Glomerular endothelial cell (primary cell): Measurements from ENCODE around the gene UNCX. TPM values are rescaled to one million over a fixed set of nuclear protein-coding genes. Genes with fewer than 3 reads are reported as not detected.
"Not testable (repeated sequence)": the region's sequence is repeated elsewhere in the genome, so short reads cannot be mapped to it uniquely, and the experiment has no call there.

Experiments
- DNase-seq: peaks from one replicate; pipeline ENCODE4 v3.0.0-alpha.2; 2011; ENCODE audit warnings: low read depth, low spot score; ENCODE audit errors: extremely low read depth
- total RNA-seq: library from RNA; depleted of rRNA; stranded (reverse); fragments of >200 nt; gene quantifications from 2 replicates; pipeline ENCODE4 v1.2.3, GENCODE V29; 2015

UNCX gene
- not detected in 2 replicates for total RNA-seq

DNA sequence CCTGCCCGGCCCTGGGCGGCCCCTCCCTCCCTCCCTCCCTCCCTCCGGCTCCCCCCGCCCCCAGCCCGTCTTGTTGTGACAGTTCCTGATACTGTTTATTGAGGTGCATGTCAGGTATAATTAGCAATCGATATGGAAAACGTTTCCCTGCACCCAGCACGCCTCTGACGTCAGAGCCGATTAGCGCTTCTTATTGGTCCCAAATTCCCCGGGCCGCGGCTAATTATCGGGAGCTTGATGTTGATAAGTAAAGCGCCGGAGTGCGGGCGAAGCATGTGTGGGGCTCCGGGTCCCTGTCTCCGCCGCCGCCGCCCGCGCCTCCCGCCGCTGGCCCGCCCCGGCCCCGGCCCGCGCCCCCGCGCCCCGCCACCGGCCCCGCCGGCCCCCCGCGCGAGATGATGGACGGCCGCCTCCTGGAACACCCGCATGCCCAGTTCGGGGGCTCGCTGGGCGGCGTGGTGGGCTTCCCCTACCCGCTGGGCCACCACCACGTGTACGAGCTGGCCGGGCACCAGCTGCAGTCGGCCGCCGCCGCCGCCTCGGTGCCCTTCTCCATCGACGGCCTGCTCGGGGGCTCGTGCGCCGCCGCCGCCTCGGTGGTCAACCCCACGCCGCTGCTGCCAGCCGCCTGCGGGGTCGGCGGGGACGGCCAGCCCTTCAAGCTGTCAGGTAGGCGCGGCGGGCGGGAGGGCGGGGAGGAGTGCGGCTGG, at the start of gene UNCX:
UNCX (plus strand) TSS at position 250 of the 710 bp plus-strand sequence; CDS start at position 396, 146 bp downstream.
- no peak for DNase-seq

DNA sequence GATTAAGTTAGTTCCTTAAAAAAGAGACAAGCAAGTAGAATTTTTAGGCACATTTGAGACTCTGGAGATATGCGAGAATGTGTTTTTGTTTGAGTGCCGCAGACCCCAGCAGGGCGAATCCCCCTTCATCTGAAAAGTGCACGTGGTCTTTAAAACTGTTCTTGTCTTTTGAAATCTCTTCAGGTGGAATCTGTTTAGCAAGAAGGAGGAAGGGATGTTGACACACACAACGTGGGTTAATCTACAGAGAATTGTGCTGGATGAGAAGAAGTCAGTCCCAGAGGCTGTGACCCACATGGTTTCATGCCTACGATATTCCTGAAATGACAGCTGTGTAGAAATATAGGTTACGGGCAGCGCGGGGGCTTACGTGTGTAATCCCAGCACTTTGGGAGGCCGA, 45.5 kb upstream of the UNCX start:
- no peak for DNase-seq

DNA sequence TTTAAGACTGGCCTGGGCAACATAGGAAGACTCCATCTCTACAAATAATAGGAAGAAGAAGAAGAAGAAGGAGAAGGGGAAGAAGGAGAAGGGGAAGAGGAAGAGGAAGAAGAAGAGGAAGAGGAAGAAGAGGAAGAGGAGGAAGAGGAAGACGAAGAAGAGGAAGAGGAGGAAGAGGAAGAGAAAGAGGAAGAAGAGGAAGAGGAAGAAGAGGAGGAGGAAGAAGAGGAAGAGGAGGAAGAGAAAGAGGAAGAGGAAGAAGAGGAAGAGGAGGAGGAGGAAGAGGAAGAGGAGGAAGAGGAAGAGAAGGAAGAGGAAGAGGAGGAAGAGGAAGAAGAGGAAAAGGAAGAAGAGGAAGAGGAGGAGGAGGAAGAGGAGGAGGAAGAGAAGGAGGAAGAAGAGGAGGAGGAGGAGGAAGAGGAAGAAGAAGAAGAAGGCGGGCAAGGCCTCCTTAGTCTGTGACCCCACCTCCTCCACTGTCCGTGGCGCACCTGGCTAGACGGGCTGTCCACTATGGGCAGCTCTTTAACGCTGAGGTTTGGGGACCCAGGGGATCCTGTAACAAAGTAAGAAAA, 43.9 kb upstream of the UNCX start:
- no peak for DNase-seq

DNA sequence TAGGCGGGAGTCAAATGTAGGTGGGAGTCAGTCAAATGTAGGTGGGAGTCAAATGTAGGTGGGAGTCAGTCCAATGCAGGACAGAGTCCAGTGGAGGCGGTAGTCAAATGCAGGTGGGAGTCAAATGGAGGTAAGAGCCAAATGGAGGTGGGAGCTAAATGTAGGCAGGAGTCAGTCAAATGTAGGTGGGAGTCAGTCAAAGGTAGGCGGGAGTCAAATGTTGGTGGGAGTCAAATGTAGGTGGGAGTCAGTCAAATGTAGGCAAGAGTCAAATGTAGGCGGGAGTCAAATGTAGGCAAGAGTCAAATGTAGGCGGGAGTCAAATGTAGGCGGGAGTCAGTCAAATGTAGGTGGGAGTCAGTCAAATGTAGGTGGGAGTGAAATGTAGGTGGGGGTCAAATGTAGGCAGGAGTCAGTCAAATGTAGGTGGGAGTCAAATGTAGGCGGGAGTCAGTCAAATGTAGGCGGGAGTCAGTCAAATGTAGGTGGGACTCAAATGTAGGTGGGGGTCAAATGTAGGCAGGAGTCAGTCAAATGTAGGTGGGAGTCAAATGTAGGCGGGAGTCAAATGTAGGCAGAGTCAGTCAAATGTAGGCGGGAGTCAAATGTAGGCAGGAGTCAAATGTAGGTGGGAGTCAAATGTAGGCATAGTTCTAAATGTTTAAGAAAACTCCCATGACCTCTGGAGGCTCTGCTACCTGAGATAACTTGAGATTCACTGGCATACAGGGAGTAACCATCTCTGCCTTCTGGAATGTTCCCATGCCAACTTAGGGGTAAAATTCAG, 42.5 kb upstream of the UNCX start:
- no peak for DNase-seq

DNA sequence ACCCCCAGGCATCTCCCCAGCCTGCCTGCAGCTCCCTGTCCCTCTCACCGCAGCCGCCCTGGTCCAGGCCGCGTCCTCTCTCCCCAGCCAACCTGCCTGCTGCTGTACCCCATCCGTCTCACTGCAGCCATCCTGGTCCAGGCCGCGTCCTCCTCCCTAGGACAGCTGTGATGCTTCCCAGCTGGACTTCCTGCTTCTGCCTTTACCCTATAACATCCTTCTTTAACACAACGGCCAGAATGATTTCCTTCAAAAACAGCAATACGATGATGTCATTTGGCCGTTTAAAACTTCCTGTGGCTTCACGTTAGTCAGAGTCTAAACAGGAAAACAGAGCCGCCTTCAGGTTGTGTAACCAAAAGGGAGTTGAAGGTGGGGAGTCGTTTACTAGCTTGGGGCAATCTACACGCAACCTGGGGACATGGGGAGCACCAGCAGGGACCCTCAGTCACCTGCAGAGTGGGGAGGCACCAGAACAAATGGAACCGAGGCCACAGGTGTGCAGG, 40.4 kb upstream of the UNCX start:
- peak; percentile 85 for DNase-seq

DNA sequence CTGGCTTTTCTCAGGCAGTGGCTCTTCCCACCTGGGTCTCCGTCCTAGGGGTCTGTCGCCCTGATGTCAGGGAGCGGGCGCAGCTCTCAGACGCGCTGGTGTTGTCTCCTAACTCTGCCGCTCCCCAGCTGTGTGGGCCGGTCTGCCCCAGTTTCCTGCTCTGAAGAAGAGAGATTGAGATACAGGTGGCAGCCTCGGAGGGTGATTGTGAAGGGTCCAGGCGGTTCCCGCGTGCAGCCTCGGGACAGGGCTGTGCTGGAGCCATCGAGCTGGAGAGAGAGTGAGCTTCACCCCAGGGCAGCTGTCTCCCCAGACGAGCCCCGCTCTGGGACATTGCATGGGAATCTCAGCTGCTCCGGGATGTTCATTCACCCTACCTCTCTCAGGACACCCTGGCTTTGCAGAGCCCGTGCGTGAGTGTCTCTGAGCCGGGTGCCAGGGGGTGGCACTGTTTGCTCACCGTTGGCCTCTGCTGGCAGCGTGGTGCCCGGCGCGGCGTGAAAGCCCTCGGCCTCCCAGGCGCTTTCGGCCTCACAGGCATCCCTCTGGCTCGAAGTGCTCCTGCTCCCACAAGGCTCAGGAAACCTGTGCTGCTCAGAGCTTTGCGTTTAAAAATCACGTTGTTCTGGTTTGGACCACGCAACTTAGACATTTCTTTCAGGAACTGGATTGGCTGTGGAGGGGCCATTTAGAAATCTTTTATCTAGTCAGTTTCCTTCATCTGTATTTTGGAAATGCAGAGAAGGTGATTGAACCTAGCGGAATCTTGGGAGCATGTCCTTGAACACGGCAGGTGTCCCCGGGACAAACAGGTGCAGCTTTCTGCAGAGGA, 38.9 kb upstream of the UNCX start:
- DNase-seq: no peak

DNA sequence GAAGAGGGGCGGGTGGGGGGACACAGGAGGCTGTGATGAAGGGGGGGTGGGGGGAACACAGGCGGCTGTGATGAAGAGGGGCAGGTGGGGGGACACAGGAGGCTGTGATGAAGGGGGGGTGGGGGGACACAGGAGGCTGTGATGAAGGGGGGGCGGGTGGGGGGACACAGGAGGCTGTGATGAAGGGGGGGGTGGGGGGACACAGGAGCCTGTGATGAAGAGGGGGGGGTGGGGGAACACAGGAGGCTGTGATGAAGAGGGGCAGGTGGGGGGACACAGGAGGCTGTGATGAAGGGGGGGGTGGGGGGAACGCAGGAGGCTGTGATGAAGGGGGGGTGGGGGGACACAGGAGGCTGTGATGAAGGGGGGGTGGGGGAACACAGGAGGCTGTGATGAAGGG, 36.2 kb upstream of the UNCX start:
- not testable (repeated sequence) for DNase-seq

DNA sequence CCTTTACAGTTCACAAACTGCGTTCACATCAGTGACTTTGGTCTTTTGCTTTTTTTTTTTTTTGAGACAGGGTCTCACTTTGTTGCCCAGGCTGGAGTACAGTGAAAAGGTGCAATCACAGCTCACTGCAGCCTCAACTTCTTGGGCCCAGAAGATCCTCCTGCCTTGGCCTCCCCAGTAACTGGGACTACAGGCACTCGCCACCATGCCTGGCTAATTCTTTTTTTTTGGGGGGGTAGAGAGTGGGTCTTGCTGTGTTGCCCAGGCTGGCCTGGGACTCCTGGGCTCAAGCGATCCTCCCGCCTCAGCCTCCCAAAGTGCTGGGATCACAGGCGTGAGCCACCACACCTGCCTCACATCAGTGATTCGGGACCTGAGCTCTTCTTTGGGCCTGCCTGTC, 35.7 kb upstream of the UNCX start:
- DNase-seq: no peak

DNA sequence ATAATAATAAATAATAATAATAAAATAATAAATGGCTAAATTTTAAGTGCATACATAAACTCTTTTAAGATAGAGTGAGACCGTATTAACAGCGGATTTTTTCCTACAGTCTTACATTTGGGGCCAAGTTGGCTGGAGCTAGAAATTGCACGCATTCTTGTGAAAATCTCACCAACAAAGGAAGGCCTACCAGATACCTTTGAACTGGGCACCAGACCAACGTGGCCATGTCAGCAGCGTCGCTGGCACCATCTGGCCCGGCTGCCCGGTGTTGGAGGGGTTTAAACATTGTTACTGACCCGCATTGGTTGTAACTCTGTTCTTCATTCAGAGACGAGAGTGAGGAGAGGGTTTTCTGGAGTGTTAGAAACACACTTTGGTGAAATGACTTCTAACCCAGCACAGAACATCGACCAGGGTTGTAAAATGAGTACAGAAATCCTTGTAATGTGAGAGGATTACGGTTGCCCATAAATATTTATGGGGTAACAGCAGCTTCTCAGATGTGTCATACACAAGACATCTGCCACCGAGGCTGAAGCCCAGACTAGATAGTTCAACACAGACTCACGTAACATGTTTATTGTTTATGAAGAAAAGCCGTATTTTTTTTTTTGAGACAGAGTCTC, 34.6 kb upstream of the UNCX start:
- DNase-seq: no peak

DNA sequence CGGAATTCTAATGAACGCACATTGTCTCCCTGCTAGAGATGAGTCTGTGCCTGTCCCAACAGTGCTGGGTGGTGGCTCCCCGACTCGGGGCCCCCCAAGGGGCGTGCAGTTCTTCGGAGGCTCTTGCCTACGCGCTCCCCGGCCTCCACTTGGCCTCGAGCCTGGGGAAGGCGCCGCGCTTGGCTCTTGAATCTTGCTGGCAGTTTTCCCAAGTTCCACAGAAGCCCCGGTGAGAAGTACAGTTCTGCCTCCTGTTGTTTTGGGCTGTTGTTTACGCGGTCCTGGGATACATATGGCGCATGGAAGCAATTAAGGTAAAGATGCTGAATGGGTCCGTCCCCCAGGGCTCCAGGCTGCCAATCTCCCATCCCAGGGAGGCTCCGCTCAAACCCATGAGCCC, 32.6 kb upstream of the UNCX start:
- no peak for DNase-seq

DNA sequence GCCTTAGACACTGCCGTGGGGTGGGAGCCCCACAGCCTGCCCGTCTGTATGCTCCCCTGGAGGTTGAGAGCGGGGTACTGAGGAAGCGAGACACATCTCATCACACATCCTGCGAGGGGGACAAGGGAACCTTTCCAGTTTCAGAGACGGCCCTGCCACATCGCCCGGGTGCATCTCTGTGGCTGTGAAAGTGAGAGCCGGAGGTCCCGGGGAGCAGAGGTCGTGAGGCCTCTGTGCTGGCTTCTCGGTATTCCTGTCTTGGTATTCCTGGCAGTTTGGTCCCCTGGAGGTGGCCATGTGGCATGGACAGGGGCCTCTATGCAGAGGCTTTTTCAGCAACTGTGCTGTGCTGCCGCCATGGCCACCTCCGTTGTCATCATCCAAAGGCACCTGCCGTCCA, 30.8 kb upstream of the UNCX start:
- DNase-seq: no peak

DNA sequence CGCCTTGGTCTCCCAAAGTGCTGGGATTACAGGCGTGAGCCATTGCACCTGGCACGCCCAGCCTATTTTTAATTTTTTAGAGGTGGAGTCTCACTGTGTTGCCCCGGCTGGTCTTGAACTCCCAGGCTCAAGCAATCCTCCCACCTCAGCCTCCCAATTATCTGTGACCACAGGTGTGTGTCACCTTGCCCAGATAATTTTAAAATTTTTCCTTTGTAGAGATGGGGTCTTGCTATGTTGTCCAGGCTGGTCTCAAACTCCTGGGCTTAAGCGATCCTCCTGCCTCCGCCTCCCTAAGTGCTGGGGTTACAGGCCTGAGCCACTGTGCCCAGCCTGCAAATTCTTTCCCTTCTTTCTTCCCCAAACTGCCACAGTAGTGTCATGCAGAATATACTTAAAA, 29.8 kb upstream of the UNCX start:
- DNase-seq: not testable (repeated sequence)

DNA sequence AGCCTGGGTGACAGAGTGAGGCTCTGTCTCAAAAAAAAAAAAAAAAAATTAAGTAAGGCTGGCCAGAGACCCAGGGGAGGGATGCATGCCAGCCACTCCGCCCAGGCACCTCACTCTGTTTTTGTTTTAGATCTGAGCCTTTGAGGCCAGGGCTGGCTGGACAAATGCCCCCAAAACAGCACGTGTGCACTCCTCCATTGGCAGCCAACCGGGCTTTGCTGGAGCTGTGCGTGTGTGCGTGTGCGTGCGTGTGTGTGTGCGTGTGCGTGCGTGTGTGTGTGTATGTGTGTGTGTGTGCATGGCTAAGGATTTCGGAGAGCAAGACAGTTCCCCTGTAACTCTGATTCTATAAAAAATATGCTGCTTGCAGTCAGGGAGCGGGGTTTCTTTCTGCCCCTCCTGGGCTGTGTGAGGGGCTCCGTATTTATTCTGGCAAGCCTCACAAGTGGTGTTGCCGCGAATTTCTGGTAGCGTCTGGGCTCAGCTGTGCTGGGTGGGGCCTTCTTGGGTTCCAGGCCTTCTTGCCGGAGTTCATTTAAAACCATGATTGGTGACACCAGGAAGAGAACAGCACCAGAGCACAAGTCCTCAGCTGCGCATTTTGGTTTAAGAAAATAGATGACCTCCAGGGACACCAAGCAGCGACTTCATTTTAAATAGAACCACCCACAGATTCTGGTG, 28.1 kb upstream of the UNCX start:
- DNase-seq: no peak

DNA sequence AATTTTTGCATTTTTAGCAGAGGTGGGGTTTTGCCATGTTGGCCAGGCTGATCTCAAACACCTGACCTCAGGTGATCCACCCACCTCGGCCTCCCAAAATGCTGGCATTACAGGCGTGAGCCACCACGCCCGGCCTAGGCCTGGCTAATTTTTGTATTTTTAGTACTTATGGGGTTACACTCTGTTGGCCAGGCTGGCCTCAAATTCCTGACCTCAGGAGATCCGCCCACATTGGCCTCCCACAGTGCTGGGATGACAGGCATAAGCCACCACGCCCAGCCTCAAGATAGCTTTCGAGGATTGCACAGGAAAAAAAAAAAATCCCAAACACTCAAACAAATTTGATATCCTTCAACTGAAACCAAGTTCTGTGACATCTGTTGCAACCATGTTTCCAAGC, 26.9 kb upstream of the UNCX start:
- DNase-seq: not testable (repeated sequence)

DNA sequence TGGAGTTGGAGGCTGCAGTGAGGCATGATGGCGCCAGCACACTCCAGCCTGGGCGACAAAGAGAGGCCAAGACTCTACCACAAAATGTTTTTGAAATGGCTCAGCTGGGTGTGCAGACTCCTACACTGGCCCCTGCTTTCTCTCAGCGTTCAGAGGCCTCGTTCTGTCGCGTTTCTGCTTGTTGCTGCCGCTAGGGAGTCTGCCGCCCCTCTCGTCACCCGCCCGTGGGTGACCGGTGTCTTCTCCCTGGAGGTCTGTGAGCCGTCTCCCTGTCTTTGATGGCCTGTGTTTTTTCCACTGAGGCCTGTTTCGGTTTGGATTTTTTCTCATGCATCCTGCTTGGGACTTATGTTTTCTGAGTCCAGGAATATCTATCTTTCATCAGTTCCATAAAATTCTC, 23.6 kb upstream of the UNCX start:
- DNase-seq: no peak

DNA sequence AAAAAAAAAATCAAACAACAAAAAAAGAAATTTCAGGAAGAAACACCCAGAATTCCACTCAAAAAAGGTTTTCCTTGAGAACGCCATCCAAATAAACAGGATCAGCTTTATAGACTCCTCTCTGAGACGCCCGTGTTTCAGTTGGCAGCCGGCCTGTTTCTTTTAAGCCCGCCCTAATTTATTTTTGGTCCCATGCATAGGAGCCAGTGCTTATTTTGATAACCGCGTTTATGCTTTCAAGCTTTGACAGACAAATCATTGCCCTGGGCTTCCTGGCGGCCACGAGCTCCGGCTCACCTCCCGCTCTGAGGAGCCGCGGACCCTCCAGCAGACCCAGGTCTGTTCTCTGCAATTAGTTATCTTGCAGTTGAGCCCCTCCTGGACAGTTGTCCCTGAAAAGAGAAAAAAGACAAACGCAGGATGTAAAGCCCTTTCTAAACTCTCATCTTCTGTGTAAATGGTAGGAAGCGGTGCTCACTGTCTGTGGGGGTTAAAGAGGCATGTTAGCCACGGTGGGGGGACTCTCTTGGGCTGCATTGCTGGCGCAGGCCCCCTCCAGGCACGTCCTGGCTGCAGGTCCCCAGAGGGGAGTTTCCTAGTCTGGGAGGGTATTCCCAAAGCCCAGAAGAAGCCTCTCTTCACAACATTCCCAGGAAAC, 22.2 kb upstream of the UNCX start:
- DNase-seq: no peak

DNA sequence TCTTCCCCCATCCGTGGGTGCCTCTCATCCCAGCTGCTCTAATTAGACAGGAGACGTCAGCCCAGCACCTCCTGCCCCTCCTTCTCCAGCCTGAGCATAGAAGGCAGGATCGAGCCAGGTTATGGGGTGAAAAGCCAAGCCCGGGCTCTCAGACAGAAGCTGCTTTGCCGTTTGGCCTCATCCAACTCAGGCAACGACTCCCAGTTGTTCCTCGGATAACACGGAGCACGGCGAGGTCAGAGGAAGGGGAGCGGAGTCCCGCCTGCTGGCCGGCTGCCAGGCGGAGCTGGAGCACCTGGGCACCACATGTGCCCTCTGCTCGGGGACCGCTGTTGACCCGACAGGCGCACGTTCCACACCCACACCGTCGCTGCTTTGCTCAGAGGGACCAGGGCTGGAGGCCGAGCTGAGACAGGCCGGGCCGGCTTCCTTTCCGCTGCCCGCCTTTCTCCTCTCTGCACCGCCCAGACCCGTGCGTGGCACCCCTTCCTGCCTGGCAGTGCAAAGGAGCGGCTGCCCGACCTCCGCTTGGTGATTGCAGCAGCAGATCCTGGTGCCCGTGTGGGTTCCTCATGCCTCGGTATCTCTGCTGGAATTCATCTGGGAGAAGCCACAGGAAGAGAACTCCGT, 21.6 kb upstream of the UNCX start:
- DNase-seq: no peak

DNA sequence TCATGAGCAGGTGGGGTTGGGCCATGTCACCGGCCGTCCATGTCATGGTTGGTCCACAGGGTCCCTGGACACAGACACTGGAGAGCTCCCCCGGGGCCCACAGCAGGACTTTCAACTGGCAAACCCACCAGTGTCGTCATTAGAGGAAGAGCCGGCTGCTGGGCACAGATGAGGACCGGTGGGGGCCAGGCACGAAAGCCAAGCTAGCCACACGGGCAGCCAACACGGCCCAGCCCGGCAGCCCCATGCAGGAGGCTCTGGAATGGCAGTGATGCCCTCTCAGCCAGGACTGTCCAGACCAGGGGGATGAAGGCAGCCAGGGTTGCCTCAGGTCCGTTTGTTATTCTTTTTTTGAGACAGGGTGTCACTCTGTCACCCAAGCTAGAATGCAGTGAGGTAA, 21.1 kb upstream of the UNCX start:
- DNase-seq: no peak

DNA sequence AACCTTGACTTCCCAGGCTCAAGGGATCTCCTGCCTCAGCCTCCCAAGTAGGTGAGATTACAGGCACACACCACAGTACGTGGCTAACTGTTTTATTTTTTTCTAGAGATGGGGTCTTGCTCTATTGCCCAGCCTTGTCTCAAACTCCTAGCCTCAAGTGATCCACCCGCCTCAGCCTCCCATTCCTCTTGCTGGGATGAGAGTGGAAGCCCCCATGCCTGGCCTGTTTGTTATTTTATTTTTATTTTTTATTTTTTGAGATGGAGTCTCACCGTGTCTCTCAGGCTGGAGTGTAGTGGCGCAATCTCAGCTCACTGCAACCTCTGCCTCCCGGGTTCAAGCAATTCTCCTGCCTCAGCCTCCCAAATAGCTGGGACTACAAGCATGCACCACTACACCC, 20.6 kb upstream of the UNCX start:
- DNase-seq: not testable (repeated sequence)
